Hepatocyte (in vitro differentiated cells): ENCODE results near the gene ABHD1.

Experiments used
- EZH2 ChIP-seq: fragments of 200-600 bp; sonication (generic); IDR thresholded peaks from 2 replicates; pipeline ENCODE4 v1.6.1; 2016; ENCODE audit warnings: antibody characterized with exemption, mild to moderate bottlenecking, borderline replicate concordance
- EZH2phosphoT487 ChIP-seq: fragments of 200-600 bp; sonication (generic); IDR thresholded peaks from one replicate; pipeline ENCODE4 v1.6.1; 2018; ENCODE audit warnings: antibody characterized with exemption, mild to moderate bottlenecking, low read depth, moderate library complexity; ENCODE audit not compliant: unreplicated experiment, severe bottlenecking
- TF ChIP-seq, protein P1 (sequence below): fragments of 200-600 bp; sonication (generic); IDR thresholded peaks from 2 replicates; pipeline ENCODE4 v1.5.1; 2016; ENCODE audit warnings: antibody characterized with exemption, mild to moderate bottlenecking; ENCODE audit not compliant: poor library complexity

GRCh38 chr2:27130396-27130795 lies 6.8 kb downstream of the ABHD1 start:
- TF ChIP-seq EZH2 (no peak), EZH2phosphoT487 (no peak)
- TF ChIP-seq, protein P1, sequence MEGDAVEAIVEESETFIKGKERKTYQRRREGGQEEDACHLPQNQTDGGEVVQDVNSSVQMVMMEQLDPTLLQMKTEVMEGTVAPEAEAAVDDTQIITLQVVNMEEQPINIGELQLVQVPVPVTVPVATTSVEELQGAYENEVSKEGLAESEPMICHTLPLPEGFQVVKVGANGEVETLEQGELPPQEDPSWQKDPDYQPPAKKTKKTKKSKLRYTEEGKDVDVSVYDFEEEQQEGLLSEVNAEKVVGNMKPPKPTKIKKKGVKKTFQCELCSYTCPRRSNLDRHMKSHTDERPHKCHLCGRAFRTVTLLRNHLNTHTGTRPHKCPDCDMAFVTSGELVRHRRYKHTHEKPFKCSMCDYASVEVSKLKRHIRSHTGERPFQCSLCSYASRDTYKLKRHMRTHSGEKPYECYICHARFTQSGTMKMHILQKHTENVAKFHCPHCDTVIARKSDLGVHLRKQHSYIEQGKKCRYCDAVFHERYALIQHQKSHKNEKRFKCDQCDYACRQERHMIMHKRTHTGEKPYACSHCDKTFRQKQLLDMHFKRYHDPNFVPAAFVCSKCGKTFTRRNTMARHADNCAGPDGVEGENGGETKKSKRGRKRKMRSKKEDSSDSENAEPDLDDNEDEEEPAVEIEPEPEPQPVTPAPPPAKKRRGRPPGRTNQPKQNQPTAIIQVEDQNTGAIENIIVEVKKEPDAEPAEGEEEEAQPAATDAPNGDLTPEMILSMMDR, result no peak
